AG08395 (cell line): ENCODE results near the gene KRT78.

ENCODE experiments used
- DNase-seq: peaks from one replicate; pipeline ENCODE4 v3.0.0; 2012; ENCODE audit warnings: mixed read lengths, low spot score

The KRT78 gene

DNA sequence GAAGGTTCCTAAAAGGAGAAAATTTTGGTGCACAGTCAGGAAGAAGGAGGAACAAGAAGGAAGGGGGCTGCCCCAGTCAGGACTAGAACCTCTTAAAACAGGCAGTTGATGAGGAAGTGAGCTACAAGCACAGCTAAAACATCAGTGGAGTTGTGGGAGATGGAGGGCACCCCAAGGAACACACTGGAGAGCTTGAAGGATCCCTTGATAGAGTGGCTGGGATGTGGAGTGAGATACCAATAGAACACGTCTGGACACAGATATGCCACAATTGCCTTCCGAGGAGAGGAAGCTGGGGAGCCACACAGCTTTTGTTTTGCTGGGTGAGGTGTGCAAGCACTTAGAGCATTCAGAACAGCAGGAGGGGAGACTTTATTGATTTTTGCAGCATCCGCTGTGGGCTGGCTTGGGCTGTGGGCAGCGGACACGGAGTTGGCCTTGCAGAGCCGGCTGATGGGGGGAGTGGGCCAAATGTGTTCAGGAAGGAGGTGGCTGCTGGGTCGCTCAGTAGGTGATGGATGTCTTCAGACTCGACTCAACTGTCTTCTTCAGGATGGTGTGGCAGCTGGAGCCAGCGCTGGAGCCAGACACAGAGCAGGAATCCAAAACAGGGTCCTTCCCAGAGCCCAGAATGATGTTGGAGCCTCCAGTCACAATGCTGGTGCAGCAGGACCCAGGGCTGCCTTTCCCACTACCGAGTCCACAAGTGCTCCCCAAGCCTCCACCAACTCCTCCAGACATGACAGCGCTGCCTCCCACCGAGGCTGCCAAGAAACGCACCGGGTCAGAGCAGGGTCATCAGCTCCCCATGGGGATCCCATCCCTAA, 10.0 kb downstream of the KRT78 start:
- DNase-seq, result no peak

GRCh38 chr12:52837781-52838608, 10.8 kb downstream of the KRT78 start:
- DNase-seq, result no peak

DNA sequence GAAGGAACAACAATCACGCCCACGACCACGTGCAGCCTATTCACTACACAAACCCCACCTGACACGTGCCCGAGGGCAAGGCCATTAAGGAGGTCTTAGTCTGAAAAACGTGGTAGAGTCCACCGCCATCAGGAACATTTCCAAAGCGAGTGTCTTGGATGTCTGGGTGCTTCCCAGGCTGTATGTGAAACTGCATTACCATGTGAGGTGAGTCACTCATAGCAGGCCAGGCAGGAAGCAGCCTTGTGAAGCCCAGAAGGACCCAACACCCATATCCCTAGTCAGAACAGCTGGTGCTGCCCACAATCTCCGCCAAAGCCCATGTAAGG, 11.4 kb downstream of the KRT78 start:
- DNase-seq, result peak; percentile 81

GRCh38 chr12:52836491-52837412, 12.0 kb downstream of the KRT78 start:
- DNase-seq, result no peak

- peak; percentile 46 for DNase-seq
Measured at GRCh38 chr12:52836042-52836466, 12.7 kb downstream of the KRT78 start.

DNA sequence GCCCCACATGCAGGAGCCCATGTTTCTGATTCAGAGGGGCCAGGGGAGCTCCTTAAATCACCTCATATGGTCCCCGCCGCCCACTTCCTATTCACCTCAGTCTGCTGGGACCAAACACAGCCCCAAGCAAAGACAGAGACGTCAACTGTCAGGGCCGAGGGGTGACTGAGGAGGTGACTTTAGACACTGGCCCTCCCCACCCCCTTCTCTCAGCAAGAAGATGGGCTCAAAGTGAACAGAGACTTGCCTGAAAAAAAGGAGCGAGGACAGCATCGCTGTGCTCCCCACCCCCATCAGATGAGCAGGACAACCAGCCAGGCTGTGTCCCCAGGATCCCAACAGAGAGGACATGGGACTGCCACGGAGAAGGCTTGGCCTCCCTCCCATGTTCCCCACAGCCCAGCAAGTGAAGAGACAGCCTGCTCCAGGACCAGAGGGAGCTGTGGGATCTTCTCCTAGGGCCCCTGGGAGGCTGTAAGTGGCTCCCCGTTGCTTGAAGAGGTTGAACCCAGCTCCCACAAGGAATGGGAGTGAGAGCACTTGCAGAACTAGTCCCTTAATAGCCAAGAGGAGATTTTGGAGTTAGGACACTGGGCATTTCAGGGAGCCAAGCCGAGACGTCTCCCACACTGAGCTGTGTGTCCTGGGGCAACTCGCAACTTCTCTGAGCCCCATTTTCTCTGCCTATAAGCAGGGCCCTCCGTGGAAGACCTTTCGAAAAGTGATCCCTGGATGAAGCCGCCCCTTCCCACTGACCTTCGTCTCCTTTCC, 13.3 kb downstream of the KRT78 start:
- DNase-seq, result no peak

GRCh38 chr12:52834727-52835001, 14.1 kb downstream of the KRT78 start:
- no peak for DNase-seq

DNA sequence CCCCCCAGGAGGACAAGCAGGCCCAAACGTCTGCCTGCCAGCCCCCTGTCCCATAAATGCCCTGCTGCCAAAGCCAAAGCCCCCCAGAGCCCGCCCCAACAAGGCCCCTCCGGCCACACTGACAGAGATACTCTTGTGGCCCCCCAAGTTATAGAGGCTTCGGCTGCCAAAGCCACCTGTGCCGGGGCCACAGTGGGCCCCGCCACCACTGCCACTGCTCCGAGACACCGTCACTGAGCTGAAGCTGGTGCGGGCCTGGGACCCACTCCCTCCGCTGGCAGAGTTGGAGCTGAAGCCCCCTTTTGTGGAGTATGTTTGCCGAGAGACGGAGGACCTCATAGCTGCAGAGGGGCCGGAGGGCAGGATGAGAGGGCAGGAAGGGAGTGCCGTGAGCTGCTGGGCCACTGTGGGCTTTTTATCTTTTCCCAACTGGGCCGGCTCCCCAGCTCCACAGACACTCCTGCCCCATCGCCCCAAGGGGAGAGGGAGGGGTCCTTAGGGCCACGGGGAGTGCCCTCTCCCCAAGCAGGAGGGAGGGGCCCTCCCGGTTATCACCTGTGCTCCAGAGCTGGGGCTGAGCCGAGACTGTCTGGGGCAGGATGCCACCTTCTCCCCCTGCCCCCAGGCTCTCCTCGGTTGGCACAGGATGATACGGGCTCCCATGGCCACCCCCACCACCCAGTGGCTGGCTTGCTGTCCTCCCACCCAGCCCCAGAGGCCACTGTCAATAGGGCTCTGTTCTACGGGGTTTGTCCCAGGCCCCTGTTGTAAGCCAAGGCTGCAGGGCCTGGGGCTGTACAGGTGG, 14.7 kb downstream of the KRT78 start, which contains the start of gene KRT79:
Gene KRT79 (minus strand): TSS at position 390 of the 805 bp plus-strand sequence. CDS start 51 bp downstream, at position 339.
- DNase-seq, result no peak

- DNase-seq, result no peak
Measured at GRCh38 chr12:52832985-52833905, 15.5 kb downstream of the KRT78 start.

- DNase-seq, result no peak
Measured at GRCh38 chr12:52832451-52832850, 16.3 kb downstream of the KRT78 start.

- no peak for DNase-seq
Measured at GRCh38 chr12:52831251-52831650, 17.5 kb downstream of the KRT78 start.

- no peak for DNase-seq
Measured at GRCh38 chr12:52829986-52830770, 18.6 kb downstream of the KRT78 start.

DNA sequence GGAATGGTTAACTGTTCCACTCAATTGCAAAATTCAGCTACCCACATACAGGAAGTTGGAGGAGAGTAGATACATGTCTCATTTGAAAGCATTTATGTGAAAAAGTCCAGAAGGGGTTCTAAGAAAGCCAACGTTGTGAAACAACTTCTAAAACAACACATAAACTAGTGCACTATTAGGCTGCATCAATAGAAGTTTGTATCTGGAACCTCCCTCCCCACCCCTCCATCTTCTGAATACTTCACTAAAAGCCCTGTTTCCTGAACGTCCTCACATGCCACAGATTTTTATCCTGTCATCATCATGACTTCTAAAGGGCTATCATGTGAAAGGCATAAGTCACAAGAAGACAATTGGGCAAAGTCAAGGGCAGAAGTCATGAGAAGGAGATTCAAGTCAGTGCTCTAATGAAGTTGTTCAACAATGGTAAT, 20.2 kb downstream of the KRT78 start:
- DNase-seq, result no peak

- DNase-seq, result no peak
Measured at GRCh38 chr12:52828156-52828555, 20.6 kb downstream of the KRT78 start.

DNA sequence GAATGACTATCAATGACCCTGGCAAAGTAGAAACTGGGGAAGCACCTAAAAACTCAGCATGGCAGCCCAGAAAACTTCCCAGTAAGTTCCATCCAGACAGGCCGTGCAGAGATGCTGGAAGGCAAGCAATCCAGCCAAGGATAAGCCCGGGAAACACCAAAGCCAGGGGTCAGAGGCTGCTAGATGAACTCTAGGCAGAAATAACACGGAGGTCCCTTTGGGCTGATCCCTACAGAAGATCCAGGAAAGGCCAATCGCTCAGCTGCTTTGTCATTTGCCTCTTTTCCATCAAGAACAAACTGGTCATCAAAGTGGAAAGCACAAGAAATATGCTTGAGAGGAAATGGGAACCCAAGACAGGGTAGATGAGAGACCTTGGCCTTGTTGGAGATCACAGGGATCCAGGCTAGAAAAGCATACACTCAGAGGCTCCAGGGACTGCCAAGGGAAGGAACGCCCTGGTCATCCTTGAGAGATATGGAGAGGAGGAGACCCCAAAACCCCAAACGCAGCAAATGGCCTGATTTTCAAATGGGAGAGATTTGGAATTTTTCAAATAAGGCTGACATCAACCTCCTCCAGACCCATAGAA, 21.2 kb downstream of the KRT78 start:
- no peak for DNase-seq

GRCh38 chr12:52826611-52827498, 21.9 kb downstream of the KRT78 start:
- DNase-seq, result no peak

DNA sequence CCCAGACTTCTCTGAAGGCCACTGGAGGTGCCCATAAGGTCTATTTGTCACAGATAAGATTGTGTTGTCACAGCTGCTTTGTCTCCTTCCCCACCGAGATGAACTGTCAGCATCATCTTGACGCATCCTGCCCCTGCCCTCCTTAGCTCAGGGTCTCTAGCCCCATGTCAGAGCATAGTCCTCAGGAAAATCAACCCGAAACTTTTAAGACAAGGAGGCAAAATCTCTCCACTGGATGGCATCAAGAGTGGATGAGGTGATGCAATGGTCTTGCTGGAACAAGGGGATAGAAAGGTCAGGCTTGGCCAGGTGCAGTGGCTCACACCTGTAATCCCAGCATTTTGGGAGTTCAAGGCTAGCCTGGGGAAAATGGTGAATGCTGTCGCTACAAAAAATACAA, 22.8 kb downstream of the KRT78 start:
- DNase-seq, result no peak
